IPS-20b (cell line): Measurements from ENCODE around the gene NOS3.

ENCODE experiments used
- H3K27ac ChIP-seq: one replicate; pipeline ENCODE4 v1.5.1; 2013; ENCODE audit warnings: low read length
- H3K27me3 ChIP-seq: 2 replicates; pipeline ENCODE4 v1.6.1; 2013; ENCODE audit warnings: mild to moderate bottlenecking, low read length, inconsistent platforms; ENCODE audit not compliant: insufficient read depth
- H3K36me3 ChIP-seq: 2 replicates; pipeline ENCODE4 v1.6.1; 2013; ENCODE audit warnings: low read depth, mild to moderate bottlenecking, inconsistent platforms, low read length, moderate library complexity; ENCODE audit not compliant: insufficient read depth
- H3K4me1 ChIP-seq: 2 replicates; pipeline ENCODE4 v1.6.1; 2013; ENCODE audit warnings: mild to moderate bottlenecking, control low read depth, inconsistent platforms, low read length, moderate library complexity; ENCODE audit not compliant: insufficient read depth
- H3K4me3 ChIP-seq: 2 replicates; pipeline ENCODE4 v1.5.1; 2013; ENCODE audit warnings: mild to moderate bottlenecking, low read length, inconsistent platforms
- H3K9ac ChIP-seq: 2 replicates; pipeline ENCODE4 v1.6.1; 2013; ENCODE audit warnings: low read depth, mild to moderate bottlenecking, inconsistent platforms, low read length, moderate library complexity
- H3K9me3 ChIP-seq: 2 replicates; pipeline ENCODE4 v1.6.1; 2013; ENCODE audit warnings: mild to moderate bottlenecking, low read depth, low read length, inconsistent platforms; ENCODE audit not compliant: insufficient read depth

Gene NOS3

DNA sequence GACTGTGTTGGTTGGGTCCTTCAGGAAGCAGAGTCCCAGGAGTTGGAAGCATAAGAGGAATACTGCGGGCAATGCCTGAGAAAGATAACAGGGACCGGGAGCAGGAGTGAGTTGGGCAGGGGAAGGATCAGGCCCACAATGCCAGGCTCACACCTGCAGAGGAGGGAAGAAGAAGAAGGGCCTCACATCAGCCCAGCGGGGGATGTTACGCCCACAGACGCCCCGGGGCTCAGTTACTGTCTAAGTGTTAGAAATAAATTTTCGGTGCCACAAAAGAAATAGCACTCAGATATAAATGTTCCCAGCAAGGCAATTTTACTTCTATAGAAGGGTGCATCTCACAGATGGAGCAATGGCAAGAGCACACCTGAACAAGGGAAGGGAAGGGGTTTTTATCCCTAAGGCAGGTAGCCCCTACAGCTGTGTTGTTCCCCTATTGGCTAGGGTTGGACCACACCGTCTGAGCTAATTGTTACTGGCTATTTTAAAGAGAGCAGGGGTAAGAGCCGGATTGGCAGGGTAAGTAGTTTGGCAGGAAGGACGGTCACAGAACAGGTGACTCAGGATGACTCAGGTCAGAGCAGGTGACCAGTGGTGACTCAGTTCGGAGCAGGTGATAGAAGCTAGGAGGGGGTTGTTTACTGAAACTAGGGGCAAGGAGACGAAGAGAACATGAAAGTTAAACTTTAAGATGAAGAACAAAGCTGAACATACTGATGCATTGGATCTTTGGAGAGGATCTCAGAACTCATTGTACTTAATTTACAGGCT lies at the start of gene NOS3:
NOS3 (plus strand) TSS at position 602 of the 771 bp plus-strand sequence. CDS start 2,787 bp downstream, outside the sequence.
- no peak within 1 kb of the TSS for H3K4me3 ChIP-seq
- H3K27me3 ChIP-seq: peaks cover 10% of the 10 kb centered on the region
- no peaks in the 10 kb centered on the region for H3K36me3 ChIP-seq
- peaks cover 3% of the 10 kb centered on the region; the same call in 1 of the 2 replicates for H3K4me1 ChIP-seq
- H3K27ac ChIP-seq: no peak within 1 kb of the TSS
- H3K9ac ChIP-seq: no peak within 1 kb of the TSS
- H3K9me3 ChIP-seq: peaks cover 7% of the 10 kb centered on the region; the same call in 1 of the 2 replicates

GRCh38 chr7:150941351-150942000 lies 49.3 kb upstream of the NOS3 start:
- Histone ChIP-seq H3K4me3 (no peak overlapping the region), H3K27ac (no peak overlapping the region), H3K9me3 (no peaks in the 10 kb centered on the region), H3K9ac (no peak overlapping the region), H3K4me1 (no peaks in the 10 kb centered on the region), H3K36me3 (no peaks in the 10 kb centered on the region), H3K27me3 (peaks cover 7% of the 10 kb centered on the region)

GRCh38 chr7:150942001-150942590 lies 48.7 kb upstream of the NOS3 start:
- Histone ChIP-seq H3K36me3 (no peaks in the 10 kb centered on the region), H3K27me3 (peaks cover 13% of the 10 kb centered on the region), H3K4me3 (no peak overlapping the region), H3K9me3 (no peaks in the 10 kb centered on the region), H3K27ac (no peak overlapping the region), H3K9ac (no peak overlapping the region), H3K4me1 (no peaks in the 10 kb centered on the region)

DNA sequence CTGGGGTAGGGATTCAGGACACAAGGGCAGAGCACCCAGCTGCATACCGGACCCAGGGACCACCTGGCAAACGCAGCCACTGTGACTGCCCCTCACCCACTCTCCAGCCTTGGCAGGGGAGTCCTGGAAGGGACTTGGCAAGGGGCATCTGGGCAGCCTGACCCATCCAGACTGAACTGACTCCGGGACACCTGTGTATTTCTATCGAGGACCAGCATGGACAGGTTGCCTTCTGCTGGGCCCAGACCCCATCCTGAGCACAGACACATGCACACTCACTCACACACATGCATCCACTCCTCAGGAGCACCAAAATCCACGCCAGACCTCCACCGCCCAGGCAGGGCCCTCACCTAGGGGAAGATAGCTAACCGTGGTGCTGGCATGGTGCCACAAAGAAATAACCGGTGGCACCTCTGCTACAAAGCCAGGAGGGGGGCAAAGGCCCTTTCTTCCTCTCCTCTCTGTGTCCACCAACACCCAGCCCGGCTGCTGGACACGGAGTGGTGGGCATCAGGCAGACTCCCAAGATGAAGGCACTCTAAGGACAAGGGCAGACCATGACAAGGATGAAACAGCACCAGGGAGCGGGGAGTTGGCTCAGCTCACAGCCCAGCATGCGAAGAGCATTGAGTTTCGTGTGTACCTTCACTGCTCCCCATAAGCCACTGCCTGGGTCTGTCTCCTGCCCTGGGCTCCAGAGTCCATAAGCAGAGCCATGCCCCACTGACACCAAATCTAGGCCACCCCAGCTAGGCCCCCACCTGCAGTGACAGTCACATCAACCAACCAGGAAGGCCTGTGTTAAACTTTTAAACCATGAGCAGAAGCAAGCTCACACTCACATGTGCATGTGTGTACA lies 48.0 kb upstream of the NOS3 start:
- no peak overlapping the region for H3K9ac ChIP-seq
- H3K4me3 ChIP-seq: no peak overlapping the region
- no peaks in the 10 kb centered on the region for H3K36me3 ChIP-seq
- H3K27ac ChIP-seq: no peak overlapping the region
- peaks cover 1% of the 10 kb centered on the region; the same call in 1 of the 2 replicates for H3K4me1 ChIP-seq
- H3K9me3 ChIP-seq: no peaks in the 10 kb centered on the region
- H3K27me3 ChIP-seq: peaks cover 18% of the 10 kb centered on the region

DNA sequence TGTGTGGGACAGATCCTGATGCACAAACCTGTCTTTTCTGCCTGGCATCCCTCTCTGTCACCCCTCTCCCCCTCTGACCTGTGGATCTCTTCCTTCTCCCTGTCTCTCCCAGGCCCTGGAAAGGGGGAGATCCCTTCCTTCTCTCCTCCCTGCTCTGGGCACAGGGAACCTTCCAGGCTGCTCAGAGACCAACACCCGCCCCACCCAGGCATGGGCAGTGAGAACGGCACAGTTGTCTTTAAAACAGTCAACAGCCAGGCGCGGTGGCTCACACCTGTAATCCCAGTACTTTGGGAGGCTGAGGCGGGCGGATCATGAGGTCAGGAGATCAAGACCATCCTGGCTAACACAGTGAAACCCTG lies 47.4 kb upstream of the NOS3 start:
- H3K27ac ChIP-seq: no peak overlapping the region
- peaks cover 6% of the 10 kb centered on the region; the same call in 1 of the 2 replicates for H3K4me1 ChIP-seq
- H3K36me3 ChIP-seq: no peaks in the 10 kb centered on the region
- peaks cover 23% of the 10 kb centered on the region for H3K27me3 ChIP-seq
- H3K9me3 ChIP-seq: no peaks in the 10 kb centered on the region
- H3K4me3 ChIP-seq: no peak overlapping the region
- H3K9ac ChIP-seq: no peak overlapping the region

DNA sequence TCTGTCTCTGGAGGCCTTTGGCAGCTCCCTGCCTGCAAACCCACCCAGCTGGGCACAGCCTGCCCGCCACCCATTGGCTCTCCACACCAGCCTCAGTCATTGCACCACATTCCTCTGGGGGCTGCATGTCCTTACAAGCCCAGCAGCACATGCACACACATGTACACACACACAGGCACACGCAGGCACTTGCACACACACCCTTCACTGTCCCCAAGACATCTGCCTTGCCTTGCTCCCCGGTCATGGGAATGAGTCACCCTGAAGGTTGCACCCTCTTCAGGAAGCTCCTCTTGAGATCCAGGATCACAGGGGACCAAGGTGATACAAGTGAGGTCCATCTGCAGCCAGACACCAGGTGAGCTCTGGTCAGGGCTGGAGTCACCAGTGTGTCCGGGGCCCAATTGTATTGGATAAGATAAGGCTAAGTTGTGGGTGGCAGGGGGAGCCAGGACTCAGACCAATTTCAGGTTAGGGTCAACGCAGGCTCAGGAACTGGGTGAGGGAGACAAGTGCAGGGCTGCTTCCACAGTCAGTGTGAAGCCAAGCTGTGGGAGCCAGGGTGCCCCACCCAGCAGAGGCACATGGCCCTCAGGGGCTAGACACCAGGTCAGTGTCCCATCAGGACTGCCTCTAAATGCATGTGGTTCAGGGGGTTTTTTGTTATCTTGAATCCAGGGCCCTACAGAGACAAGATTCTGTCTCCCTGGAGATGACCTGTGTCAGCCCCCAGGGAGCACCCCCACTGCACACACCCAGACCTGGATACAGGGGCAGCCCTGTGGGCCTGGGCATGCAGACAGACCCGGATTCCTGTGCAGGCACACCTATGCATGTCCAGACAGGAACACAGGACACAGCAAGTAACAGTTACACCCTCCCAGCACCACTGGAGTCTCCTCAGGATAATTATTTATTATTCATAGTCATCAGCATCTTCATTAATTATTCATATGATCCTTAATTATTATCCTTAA lies 46.5 kb upstream of the NOS3 start:
- H3K9ac ChIP-seq: no peak overlapping the region
- no peaks in the 10 kb centered on the region for H3K36me3 ChIP-seq
- H3K4me1 ChIP-seq: peaks cover 12% of the 10 kb centered on the region; the same call in 1 of the 2 replicates
- H3K9me3 ChIP-seq: no peaks in the 10 kb centered on the region
- no peak overlapping the region for H3K27ac ChIP-seq
- H3K4me3 ChIP-seq: no peak overlapping the region
- H3K27me3 ChIP-seq: peaks cover 33% of the 10 kb centered on the region

DNA sequence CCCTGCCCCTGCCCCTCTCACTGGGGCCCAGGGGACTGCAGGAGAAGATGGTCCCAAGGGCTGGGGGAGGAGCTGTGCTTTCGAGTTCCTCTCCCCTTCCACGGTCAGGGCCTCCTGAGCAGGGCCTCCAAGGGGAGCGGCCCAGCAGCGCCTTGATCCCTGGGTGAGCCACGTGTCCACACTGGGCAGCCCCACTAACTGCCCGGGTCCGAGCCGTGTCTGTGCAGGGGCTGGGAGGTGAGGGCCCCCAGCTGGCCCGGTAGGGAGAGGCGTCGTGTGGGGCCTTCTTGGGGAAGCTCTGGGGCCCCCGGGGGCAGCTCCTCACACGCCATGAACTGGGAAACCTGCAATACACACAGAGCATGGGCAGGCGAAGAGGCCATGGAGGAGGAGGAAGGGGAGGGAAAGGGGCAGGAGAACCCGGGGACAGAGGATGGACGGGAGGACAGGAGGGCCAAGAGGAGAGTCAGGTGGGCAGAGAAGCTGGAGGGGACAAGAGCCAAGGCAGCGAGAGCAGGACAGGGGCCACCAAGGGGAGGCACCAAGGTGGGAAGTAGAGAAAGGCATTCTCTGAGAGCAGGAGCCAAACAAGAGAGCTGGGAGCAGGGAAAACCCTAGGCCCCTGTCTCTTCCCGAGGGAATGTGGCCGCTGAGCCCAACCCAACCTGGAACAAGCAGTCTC lies 45.5 kb upstream of the NOS3 start:
- H3K36me3 ChIP-seq: no peaks in the 10 kb centered on the region
- H3K9ac ChIP-seq: no peak overlapping the region

DNA sequence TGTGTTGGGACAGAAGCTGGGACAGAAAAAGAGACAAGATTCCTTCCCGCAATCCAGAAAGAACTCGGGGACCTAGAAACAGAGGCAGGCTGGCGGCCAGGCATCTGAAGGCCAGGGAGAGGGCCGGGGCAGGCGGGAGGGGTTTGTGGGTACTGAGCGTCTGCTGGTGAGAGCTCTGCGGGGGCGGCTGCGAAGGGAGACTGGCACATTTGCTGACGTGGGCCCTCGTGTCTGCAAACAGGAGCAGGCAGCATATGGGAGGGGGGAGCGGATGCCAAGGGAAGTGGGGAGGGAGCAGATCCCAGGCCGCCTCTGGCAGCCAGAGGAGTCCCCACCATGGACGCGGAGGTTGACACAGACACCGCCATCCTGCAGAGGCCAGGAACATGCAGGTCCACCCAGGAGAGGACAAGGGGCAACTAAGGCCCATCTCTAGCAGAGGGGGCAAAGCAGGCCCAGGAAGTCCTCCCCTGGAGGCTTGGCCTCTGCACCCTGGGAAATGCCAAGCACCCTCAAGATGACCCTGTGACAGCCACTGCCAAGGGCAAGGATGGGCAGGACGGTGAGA lies 44.9 kb upstream of the NOS3 start:
- H3K27me3 ChIP-seq: peaks cover 37% of the 10 kb centered on the region
- H3K4me3 ChIP-seq: no peak overlapping the region
- peaks cover 17% of the 10 kb centered on the region; the same call in 1 of the 2 replicates for H3K4me1 ChIP-seq
- H3K9ac ChIP-seq: no peak overlapping the region
- no peaks in the 10 kb centered on the region for H3K9me3 ChIP-seq
- no peaks in the 10 kb centered on the region for H3K36me3 ChIP-seq
- no peak overlapping the region for H3K27ac ChIP-seq

More for the DNA sequence above, 45.5 kb upstream of the NOS3 start:
- Histone ChIP-seq H3K4me3 (no peak overlapping the region), H3K9me3 (no peaks in the 10 kb centered on the region), H3K4me1 (peaks cover 17% of the 10 kb centered on the region; the same call in 1 of the 2 replicates), H3K27me3 (peaks cover 37% of the 10 kb centered on the region), H3K27ac (no peak overlapping the region)

GRCh38 chr7:150946421-150947240 lies 44.2 kb upstream of the NOS3 start:
- H3K4me1 ChIP-seq: peaks cover 17% of the 10 kb centered on the region; the same call in 1 of the 2 replicates
- H3K27me3 ChIP-seq: peaks cover 37% of the 10 kb centered on the region

More at GRCh38 chr7:150946421-150947240, 44.2 kb upstream of the NOS3 start:
- Histone ChIP-seq H3K36me3 (no peaks in the 10 kb centered on the region), H3K27ac (no peak overlapping the region), H3K9ac (no peak overlapping the region), H3K9me3 (no peaks in the 10 kb centered on the region), H3K4me3 (peak overlapping the region; percentile 60; the same call in 1 of the 2 replicates)
